ENCODE measurements around the gene JUNB. TPM values are rescaled to one million over a fixed set of nuclear protein-coding genes. Genes with fewer than 3 reads are reported as not detected.

JUNB gene
- polyA plus RNA-seq, 3 donors, result 32.8 to 50.1 (median 44.2) TPM

DNA sequence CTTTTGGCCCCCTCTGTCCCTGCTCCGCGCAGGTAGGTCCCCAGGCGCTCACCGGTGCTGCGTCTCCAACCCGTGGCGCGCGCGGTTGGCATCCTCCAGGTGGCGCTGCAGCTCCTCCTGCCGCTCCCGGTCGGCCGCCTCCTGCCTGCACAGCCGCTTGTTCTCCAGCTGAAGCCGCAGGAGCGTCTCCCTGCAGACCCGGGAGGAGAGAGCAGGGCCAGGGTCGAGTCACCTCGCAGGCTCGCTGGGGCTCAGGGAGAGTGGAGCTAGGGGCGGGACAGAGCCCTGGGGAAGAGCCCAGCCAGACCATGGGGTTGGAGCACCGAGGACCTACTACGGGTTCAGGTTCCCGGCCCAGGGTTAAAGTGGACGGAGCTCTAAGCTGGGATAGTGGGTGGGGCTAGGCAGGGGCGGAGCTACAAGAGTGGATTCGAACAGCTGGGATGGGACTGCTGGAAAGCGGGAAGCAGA lies 25.2 kb upstream of the JUNB start:
- peak in 2 of 11 donors; percentile 72 to 79 for DNase-seq (ENCODE audit: extremely low read depth in 1 of 11, low read depth in 9 of 11, low spot score in 4 of 11)

DNA sequence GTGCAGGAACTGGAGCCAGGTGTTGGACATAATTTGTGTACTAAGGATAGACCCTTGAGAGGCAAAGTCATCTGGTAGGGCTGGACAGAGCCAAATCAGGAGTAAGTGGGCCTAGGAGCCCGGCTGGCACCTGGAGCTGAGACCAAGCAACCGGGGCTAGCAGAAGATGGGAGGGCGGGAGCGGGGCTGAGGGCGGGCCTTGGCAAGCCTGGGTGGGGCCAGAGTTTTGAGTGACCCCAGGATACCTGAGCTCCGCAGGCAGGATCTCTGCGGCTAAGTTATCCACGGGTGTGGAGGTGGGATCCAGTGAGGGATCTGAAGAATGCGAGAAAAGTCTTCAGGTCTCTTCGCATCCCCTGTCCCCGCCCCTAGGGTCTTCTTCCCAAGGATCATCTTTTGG lies 24.1 kb upstream of the JUNB start:
- no peak for DNase-seq (ENCODE audit: extremely low read depth in 1 of 11, low read depth in 9 of 11, low spot score in 4 of 11)

DNA sequence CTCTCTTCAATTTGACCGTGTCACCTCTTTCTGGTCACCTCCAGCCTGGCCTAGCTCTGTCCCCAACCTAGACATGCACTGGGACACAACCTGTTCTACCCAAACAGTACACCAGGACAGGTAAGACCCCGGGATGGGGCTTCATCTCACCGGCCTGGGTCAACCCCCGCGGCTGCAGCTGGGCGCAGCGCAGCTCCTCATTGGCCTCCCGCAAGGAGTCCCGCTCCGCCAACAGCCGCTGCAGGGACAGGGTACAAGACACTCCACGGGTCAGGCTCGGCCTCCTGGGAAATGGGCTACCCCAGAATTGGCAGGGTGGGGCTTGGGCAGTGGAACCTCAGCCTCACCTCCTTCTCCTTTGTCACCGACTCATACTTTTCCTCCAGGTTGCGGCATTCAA lies 23.6 kb upstream of the JUNB start:
- DNase-seq (ENCODE audit: extremely low read depth in 1 of 11, low read depth in 9 of 11, low spot score in 4 of 11), result no peak

DNA sequence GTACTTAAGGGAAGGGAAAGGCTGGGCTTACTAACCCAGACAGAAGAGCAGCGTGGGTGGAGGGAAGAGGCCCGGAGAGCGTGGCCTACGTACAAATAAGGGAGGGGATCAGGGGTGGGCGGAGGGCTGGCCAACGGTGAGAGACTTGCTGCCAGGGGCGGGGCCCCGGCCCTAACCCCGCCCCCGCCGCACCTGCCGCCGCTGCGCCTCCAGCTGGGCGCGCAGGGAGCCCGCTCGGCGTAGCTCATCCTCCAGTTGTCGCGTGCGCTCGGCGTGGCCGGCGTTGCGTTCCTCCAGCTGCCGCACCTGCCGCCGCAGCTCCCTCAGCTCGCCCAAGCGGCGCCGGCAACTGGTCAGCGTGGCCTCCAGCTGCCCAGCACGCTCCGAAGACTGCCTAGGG lies 21.6 kb upstream of the JUNB start:
- DNase-seq (ENCODE audit: extremely low read depth in 1 of 11, low read depth in 9 of 11, low spot score in 4 of 11), result no peak

DNA sequence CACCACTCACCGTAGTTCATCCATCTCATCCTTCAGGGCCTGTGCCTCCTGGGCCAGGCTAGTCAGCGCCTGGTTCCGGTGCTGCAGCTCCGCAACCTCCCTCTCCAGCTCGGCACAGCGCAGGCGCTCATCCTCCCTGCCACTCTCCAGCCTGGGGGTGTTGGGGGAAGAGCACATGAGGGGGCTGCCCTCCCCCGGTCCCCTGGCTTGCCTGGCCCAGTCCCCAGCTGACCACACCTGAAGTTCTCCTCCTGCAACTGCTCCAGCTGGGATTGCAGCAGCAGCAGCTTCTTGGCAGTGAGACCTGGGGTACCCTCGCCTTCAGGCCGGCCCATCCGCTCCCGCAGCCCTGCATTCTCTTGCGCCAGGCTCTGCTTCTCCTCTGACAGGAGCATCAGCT lies 20.4 kb upstream of the JUNB start:
- no peak for DNase-seq (ENCODE audit: extremely low read depth in 1 of 11, low read depth in 9 of 11, low spot score in 4 of 11)

DNA sequence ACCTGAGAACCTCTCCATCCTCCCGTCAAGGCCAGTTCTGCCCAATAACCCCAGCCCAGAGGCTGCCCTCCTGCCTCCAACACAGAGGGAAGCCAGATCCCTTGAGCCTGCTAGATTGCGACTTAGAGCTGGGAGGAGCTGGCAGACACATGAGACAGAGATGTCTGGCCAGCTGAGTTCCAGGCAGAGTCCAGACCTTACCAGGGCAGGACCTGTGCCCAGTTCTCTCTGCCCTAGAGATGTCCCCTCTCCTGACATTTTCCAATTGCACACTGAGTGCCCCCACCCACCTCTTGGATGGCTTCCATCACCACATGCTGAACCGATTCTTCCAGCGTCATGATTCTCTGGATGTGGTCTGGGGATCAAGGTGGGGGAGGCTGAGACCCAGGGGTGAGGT lies 19.0 kb upstream of the JUNB start:
- no peak for DNase-seq (ENCODE audit: extremely low read depth in 1 of 11, low read depth in 9 of 11, low spot score in 4 of 11)

DNA sequence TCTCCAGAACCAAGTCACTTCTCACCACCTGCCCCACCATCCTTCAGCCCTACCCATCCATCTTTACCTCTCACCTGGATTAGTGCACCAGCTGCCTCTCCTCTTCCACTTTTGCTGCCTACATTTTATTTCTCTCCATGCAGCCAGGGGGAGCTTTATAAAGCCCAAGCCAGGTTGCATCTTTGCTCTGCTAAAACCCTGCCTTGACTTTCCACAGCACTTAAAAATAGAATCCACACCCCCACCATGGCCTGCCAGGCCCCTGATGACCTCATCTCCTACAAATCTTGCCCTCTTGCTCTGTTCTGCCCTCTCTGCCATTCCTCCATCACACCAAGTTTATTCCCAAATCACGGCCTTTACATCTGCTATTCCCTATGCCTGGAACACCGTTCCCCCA lies 17.7 kb upstream of the JUNB start:
- no peak for DNase-seq (ENCODE audit: extremely low read depth in 1 of 11, low read depth in 9 of 11, low spot score in 4 of 11)

DNA sequence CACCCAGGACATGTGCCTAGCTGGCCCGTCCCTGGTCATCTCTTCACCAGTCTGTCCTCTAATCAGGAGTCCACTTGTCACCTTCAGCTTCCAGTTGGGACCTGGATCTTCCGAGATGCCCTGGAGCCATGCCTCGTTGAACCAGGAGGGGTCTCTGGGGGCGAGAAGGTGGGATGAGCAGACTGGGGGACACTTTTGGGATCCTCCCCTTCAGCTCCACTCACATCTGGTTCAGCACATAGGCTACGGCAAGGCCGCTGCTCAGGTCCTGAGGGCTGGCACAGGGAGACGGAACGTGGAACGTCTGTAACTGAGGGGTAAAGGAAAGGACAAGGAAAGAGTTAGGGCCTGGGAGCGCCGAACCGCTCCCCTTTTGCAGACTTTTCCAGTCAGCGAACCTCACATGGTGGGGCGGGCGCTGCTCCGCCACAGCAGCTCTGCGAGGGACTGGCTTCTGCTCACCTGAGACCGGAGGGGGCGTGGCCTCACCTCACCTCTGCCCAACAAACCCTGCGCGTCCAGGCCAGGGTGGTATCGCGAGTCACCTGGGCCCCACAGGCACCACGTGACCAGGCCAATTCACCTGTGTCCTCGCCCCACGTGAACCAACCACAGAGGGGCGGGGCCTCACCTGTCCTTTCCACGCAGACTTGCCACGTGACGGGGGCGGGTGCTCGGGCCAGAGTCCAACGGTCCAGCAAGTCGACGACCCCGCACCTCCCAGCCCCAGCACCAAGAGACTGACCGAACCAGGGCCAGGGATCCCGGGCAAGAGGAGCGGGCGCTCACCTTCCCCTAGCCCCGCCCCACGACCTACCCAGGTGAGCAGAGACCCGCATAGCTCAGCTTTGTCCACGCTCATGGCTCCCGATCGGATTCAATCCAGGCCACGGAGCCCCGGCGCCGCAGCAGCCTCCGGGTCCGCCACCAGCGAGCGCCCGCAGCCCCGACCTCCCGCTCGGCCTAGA lies 16.4 kb upstream of the JUNB start, which contains the start of gene HOOK2:
Gene HOOK2, minus strand, starts transcription at position 965 of the 968 bp plus-strand sequence. Its CDS starts 103 bp downstream, at position 862.
- peak in 1 of 11 donors; percentile 84 for DNase-seq (ENCODE audit: extremely low read depth in 1 of 11, low read depth in 9 of 11, low spot score in 4 of 11)

DNA sequence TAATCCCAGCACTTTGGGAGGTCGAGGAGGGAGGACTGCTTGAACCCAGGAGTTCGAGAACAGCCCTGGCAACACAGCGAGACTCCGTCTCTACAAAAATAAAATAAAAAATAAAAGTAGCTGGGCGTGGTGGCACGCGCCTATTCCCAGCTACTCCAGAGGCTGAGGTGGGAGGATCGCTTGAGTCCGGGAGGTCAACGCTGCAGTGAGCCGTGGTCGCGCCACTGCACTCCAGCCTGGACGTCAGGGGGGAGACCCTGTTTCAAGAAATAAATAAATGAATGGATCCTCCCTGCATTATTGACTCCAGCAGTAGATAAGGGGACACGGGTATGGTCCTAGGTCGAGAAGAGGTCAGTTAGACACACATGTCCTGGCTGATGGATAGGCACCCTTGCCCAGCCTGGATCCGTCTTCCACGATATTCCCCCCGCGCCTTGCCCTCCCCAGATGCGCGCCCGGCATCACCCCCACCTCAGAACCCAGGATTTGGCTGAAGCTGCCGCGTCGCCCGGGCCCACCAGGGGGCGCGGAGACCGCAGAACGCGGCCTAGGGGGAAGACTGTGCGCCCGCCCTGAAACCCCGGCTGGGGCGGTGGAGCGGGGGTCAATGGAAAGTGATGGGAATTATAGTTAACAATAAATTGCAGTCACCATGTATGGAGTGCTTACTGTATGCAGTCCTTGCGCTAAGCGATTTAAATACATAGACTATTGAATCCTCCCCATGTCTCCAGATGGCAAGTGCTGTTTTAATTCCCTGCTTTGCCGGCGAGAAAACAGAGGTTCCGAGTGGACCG lies 13.9 kb upstream of the JUNB start:
- DNase-seq (ENCODE audit: extremely low read depth in 1 of 11, low read depth in 9 of 11, low spot score in 4 of 11), result no peak

DNA sequence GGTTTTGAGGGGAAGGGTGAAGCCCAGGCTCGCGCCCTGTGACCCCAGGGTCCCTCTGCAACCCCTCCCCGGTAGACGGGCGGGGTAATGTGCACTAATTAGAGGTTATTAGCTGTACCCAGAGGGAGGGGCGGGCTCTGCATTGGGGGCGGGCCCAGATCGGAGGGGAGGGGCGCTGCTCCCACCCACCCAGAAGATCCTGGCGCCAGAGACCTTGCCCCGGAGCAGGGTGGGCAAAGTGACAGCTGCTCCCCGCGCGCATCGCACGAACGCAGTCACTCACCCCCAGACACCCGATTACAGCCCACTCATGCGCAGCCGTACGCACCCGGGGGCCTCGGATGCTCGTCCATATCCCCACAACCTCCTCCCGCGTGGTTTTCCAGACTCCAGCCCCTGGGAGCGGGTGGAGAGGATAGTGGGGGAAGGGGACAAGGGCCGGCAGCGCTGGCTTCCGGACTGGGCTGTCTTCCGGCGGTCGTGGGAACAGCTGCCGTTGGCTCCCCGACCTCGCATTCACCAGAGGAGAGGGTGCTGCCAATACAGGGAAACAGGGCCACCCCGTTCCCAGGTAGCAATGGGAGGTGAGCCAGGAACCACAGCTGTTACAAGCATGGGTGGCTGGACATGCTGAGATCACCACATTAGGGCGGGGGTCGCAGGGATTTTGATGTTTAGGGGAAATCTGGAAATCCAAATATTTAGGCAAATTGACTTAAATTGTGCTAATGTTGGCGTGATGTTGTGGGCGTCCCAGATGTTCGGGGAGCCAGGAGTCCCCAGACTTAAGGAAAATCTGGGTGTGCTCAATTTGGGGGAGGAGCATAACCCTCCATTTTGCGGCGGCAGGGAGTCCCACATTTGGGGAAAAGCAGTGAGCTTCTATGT lies 13.0 kb upstream of the JUNB start:
- DNase-seq (ENCODE audit: extremely low read depth in 1 of 11, low read depth in 9 of 11, low spot score in 4 of 11), result no peak

DNA sequence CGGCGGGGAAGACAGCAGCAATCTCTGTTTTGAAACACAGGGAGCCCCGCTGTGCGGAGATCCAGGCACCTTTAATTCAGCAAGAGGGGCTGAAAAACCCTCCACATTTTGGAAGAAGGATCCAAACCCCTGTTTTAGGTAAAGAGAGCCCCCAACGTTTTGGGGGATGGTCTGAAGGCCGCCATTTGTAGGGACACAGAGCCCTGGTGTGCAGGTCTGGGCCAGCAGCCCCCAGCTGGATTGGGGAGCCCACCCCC lies 12.5 kb upstream of the JUNB start:
- no peak for DNase-seq (ENCODE audit: extremely low read depth in 1 of 11, low read depth in 9 of 11, low spot score in 4 of 11)

DNA sequence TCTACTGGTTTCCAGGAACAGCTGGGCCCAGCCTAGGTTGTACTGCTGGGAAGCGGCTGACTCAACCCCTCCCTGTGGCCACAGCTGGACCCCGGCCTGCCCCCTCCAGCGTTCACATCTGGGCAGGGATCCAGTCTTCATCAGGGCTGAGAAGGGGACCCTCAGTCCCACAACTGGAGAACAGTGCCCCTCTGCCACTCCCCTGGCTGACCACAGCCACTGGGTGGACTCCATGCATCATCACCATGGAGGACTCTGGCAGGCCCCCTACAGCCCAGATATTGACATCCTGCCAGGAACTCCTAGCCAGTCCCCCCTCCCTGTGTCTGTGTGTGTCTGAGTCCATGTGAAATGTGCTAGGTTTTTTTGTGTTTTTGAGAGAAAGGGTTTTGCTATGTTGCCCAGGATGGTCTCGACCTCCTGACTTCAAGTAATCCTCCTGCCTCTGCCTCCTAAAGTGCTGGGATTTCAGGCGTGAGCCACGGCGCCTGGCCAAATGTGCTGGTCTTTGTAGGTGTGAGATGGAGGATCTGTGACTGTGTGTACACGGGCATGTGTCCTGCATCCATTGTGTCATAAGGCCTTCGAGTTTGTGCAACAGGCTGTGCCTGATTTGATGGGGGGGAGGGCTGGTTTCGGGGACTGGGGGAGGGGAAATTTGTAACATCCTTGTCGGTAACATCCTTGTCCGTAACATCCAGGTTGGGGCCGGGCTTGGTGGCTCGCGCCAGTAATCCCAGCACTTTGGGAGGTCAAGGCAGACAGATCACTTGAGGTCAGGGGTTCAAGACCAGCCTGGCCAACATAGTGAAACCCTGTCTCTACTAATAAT lies 11.9 kb upstream of the JUNB start:
- no peak for DNase-seq (ENCODE audit: extremely low read depth in 1 of 11, low read depth in 9 of 11, low spot score in 4 of 11)

DNA sequence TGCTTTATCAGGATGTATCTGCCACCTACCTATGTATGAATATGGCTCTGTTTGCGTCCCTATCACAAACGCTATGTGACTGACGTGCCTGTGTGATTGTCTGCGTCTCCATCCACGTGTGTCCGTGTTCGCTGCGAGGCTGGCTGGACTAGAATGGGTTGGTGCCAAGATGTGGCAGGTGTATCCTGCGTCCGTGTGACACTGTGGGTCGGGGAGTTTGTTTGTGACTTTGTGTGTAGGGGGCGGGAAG lies 9.2 kb upstream of the JUNB start:
- no peak for DNase-seq (ENCODE audit: extremely low read depth in 1 of 11, low read depth in 9 of 11, low spot score in 4 of 11)

DNA sequence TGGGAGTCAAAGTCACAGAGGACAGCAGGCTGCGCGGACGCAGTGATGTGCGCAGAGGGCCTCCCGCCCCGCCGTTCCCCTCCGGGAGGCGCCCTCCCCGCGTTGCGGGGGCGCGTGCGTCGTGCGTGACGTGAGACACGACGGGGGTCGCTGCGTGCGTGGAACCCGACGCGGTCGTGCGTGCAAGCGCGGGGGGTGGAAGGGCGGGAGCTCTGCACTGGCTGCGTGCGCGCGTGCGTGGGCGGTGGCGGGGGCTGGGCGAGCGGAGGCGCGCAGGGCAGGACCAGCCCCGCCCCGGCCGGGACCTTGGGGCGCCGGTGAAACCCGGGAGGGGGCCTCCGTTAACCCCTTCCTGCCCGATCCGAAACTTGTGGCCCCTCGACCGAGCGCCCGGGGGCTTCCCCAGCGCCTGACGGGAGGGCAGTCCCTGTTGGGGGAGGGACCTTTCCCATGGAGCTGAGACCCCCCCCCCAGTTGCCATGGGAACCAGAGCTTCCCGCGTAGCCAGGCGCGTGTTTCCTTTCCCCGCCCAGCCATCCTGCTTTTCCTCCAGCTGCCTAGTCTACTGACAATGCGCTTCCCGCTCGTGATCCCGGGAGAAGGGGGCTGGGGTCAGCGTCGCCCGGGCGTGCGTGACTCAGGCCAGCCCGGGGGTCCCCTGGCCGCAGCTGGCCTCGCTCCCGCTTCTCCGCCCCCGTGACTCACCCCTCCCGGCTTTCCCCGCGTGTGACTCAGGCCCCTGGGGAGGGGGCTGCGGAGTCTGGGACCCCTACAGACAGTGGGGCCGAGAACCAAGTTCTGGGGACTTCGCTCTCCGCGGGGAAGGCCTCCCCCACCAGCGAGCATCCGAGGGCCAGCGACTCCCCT lies 8.6 kb upstream of the JUNB start:
- peak in 1 of 11 donors; percentile 81 for DNase-seq (ENCODE audit: extremely low read depth in 1 of 11, low read depth in 9 of 11, low spot score in 4 of 11)

DNA sequence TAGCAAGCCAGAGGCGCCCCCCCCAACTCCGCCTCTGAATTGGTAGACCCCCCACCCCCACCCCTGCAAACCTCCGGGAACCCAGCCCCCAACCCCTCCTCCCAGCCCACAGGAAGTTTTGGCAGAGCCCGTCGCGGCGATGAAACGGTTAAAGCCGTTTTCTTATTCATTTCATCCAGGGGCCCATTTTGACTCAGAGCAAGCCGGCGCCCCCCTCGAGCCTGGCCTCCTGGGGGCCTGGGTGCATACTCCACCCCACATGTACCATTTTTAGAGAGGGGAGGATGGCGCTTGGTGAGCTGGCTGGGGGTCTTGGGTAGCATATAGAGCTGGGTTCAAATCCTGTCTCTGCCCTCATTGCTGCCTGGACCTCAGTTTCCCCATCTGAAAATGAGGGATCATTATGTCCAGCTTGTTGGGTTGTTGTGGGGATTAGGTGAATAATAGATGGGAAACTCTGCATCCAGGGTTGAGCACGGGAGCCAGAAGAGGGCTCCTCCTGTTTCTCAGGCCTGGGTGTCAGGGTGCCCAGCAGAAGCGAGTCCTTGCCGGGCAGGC lies 7.9 kb upstream of the JUNB start:
- no peak for DNase-seq (ENCODE audit: extremely low read depth in 1 of 11, low read depth in 9 of 11, low spot score in 4 of 11)

DNA sequence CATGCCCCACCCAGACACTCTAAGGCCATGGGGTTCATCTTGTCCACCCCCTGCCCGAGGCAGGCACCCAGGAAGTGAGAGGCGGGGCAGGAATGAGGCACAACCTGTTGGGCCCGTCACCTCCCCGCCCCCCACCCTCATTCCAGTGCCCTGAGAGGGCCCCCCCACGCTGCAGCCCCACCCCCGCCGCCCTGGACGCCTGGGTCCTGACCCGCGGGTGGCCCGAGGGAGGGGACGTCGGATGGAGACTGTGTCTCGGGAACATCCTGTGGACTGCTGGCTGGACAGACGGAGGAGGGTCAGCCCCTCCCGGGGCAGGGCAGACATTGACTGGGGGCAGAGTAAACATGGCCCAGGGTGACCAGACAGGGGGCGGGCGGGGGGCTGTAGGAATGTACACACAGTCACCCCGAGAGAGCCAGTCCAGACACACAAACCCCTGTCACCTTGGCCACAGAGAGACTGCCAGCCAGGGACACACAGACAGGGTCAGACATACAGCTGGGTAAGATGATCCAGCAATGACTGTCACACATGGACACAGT lies 7.4 kb upstream of the JUNB start:
- DNase-seq (ENCODE audit: extremely low read depth in 1 of 11, low read depth in 9 of 11, low spot score in 4 of 11), result no peak

DNA sequence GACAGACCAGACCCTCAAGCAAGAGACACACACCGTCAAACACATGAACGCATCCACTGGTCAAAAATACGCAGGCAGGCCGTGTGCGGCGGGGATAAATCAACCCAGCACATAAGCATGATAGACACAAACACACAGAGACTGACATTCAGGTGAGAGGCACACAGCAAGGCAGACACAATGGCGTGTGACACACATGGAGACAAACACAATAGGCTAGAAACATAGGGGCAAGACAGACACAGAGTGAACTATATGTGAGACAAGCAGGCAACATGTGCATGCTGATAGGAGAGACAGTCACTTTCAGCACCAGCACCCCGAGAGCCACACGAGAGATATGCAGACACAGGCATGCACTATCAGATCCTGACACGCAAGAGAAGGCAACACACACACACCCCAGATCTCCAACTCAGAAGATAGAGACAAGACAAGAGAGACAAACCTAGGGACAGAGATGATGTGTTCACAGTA lies 6.9 kb upstream of the JUNB start:
- DNase-seq (ENCODE audit: extremely low read depth in 1 of 11, low read depth in 9 of 11, low spot score in 4 of 11), result no peak
